ACC112 (cell line): Measurements from ENCODE around the gene ACBD3.

ENCODE experiments used
- H2AFZ ChIP-seq: fragments of 200-600 bp; sonication (generic); one replicate; pipeline ENCODE4 v1.6.0; 2017; ENCODE audit warnings: antibody characterized with exemption, low read length; ENCODE audit not compliant: unreplicated experiment
- H3K27ac ChIP-seq: fragments of 200-600 bp; sonication (generic); 2 replicates; pipeline ENCODE4 v1.5.1; 2014; ENCODE audit warnings: low read depth, mild to moderate bottlenecking, antibody characterized with exemption, low read length, moderate library complexity
- H3K27me3 ChIP-seq: fragments of 200-600 bp; sonication (generic); 2 replicates; pipeline ENCODE4 v1.6.1; 2014; ENCODE audit warnings: mild to moderate bottlenecking, antibody characterized with exemption, low read length, moderate library complexity, mixed read lengths; ENCODE audit not compliant: insufficient read depth
- H3K36me3 ChIP-seq: fragments of 200-600 bp; sonication (generic); 2 replicates; pipeline ENCODE4 v1.6.1; 2016; ENCODE audit warnings: mild to moderate bottlenecking, antibody characterized with exemption, low read length, moderate library complexity, mixed read lengths; ENCODE audit not compliant: insufficient read depth
- H3K4me1 ChIP-seq: fragments of 200-600 bp; sonication (generic); one replicate; pipeline ENCODE4 v1.6.1; 2016; ENCODE audit warnings: low read length, mixed read lengths; ENCODE audit not compliant: insufficient read depth, unreplicated experiment, control insufficient read depth
- H3K4me3 ChIP-seq: fragments of 200-600 bp; sonication (generic); 2 replicates; pipeline ENCODE4 v1.5.1; 2014; ENCODE audit warnings: mild to moderate bottlenecking, low read depth, low read length
- H3K79me2 ChIP-seq: fragments of 200-600 bp; sonication (generic); one replicate; pipeline ENCODE4 v1.6.0; 2016; ENCODE audit warnings: low read length; ENCODE audit not compliant: control insufficient read depth, unreplicated experiment, insufficient read depth

ACBD3 gene

GRCh38 chr1:226186124-226187018 is at the start of gene ACBD3:
Gene ACBD3 (minus strand): TSS chr1:226186741. CDS start chr1:226186675, 66 bp downstream.
- peaks cover 2% of the 10 kb centered on the region; the same call in 1 of the 2 replicates for H3K36me3 ChIP-seq
- H2AFZ ChIP-seq, result peak within 1 kb of the TSS; percentile 94
- no peaks in the 10 kb centered on the region for H3K27me3 ChIP-seq
- H3K4me1 ChIP-seq, result peaks cover 24% of the 10 kb centered on the region
- H3K27ac ChIP-seq, result peak within 1 kb of the TSS; percentile 85
- H3K79me2 ChIP-seq, result peaks cover 53% of the 10 kb centered on the region
- peak within 1 kb of the TSS; percentile 96 for H3K4me3 ChIP-seq

GRCh38 chr1:226233806-226234205 is 47.3 kb upstream of the ACBD3 start:
- no peak overlapping the region for H3K4me3 ChIP-seq
- no peaks in the 10 kb centered on the region for H3K27me3 ChIP-seq
- H3K79me2 ChIP-seq, result no peaks in the 10 kb centered on the region
- H2AFZ ChIP-seq, result no peak overlapping the region
- H3K27ac ChIP-seq, result no peak overlapping the region
- H3K36me3 ChIP-seq, result peaks cover 7% of the 10 kb centered on the region
- no peaks in the 10 kb centered on the region for H3K4me1 ChIP-seq

- no peaks in the 10 kb centered on the region for H3K4me1 ChIP-seq
- no peak overlapping the region for H3K27ac ChIP-seq
- H3K79me2 ChIP-seq, result no peaks in the 10 kb centered on the region
- no peaks in the 10 kb centered on the region for H3K27me3 ChIP-seq
- peaks cover 5% of the 10 kb centered on the region for H3K36me3 ChIP-seq
- H3K4me3 ChIP-seq, result no peak overlapping the region
- H2AFZ ChIP-seq, result no peak overlapping the region
Observed at GRCh38 chr1:226233293-226233692, 46.8 kb upstream of the ACBD3 start.

- Histone ChIP-seq H2AFZ (no peak overlapping the region), H3K27me3 (peaks cover 30% of the 10 kb centered on the region), H3K4me1 (no peaks in the 10 kb centered on the region), H3K79me2 (no peaks in the 10 kb centered on the region), H3K4me3 (no peak overlapping the region), H3K27ac (no peak overlapping the region), H3K36me3 (no peaks in the 10 kb centered on the region)
Observed at GRCh38 chr1:226226601-226227000, 40.1 kb upstream of the ACBD3 start.

GRCh38 chr1:226223786-226224244 is 37.3 kb upstream of the ACBD3 start:
- H2AFZ ChIP-seq, result peak overlapping the region; percentile 25
- no peak overlapping the region for H3K27ac ChIP-seq
- no peaks in the 10 kb centered on the region for H3K4me1 ChIP-seq
- H3K27me3 ChIP-seq, result peaks cover 30% of the 10 kb centered on the region
- no peaks in the 10 kb centered on the region for H3K79me2 ChIP-seq
- peak overlapping the region; percentile 73 for H3K4me3 ChIP-seq
- no peaks in the 10 kb centered on the region for H3K36me3 ChIP-seq

GRCh38 chr1:226223157-226223785 is 36.7 kb upstream of the ACBD3 start, which contains the start of gene MIXL1:
Gene MIXL1 (plus strand): TSS chr1:226223664. CDS start chr1:226223682, 18 bp downstream.
- Histone ChIP-seq H3K79me2 (no peaks in the 10 kb centered on the region), H2AFZ (peak within 1 kb of the TSS; percentile 25), H3K4me3 (peak within 1 kb of the TSS; percentile 73), H3K36me3 (no peaks in the 10 kb centered on the region), H3K27me3 (peaks cover 30% of the 10 kb centered on the region), H3K27ac (no peak within 1 kb of the TSS), H3K4me1 (no peaks in the 10 kb centered on the region)

GRCh38 chr1:226222686-226223085 is 36.1 kb upstream of the ACBD3 start:
- no peak overlapping the region for H3K4me3 ChIP-seq
- H3K79me2 ChIP-seq, result no peaks in the 10 kb centered on the region
- H2AFZ ChIP-seq, result no peak overlapping the region
- no peaks in the 10 kb centered on the region for H3K36me3 ChIP-seq
- peaks cover 30% of the 10 kb centered on the region for H3K27me3 ChIP-seq
- H3K4me1 ChIP-seq, result no peaks in the 10 kb centered on the region
- no peak overlapping the region for H3K27ac ChIP-seq

GRCh38 chr1:226220473-226221189 is 34.1 kb upstream of the ACBD3 start:
- H3K79me2 ChIP-seq, result no peaks in the 10 kb centered on the region
- H3K27ac ChIP-seq, result no peak overlapping the region
- no peaks in the 10 kb centered on the region for H3K4me1 ChIP-seq
- peaks cover 30% of the 10 kb centered on the region for H3K27me3 ChIP-seq
- H3K4me3 ChIP-seq, result no peak overlapping the region
- no peak overlapping the region for H2AFZ ChIP-seq
- H3K36me3 ChIP-seq, result no peaks in the 10 kb centered on the region

- Histone ChIP-seq H3K27ac (no peak overlapping the region), H2AFZ (no peak overlapping the region), H3K79me2 (no peaks in the 10 kb centered on the region), H3K4me3 (no peak overlapping the region), H3K36me3 (no peaks in the 10 kb centered on the region), H3K27me3 (peaks cover 3% of the 10 kb centered on the region), H3K4me1 (no peaks in the 10 kb centered on the region)
Observed at GRCh38 chr1:226217273-226217672, 30.7 kb upstream of the ACBD3 start.

- Histone ChIP-seq H3K79me2 (no peaks in the 10 kb centered on the region), H3K27ac (no peak overlapping the region), H3K4me3 (no peak overlapping the region), H3K36me3 (no peaks in the 10 kb centered on the region), H3K27me3 (no peaks in the 10 kb centered on the region), H2AFZ (no peak overlapping the region), H3K4me1 (no peaks in the 10 kb centered on the region)
Observed at GRCh38 chr1:226216056-226216455, 29.5 kb upstream of the ACBD3 start.
